OCI-LY7 (cell line): ENCODE data around the gene MRRF.

ENCODE experiments used
- EZH2phosphoT487 ChIP-seq: fragments of 200-600 bp; sonication (generic); IDR thresholded peaks from 2 replicates; pipeline ENCODE4 v1.6.1; 2018; ENCODE audit warnings: low read depth, borderline replicate concordance, mild to moderate bottlenecking, mixed run types, antibody characterized with exemption, low read length, moderate library complexity, mixed read lengths
- TF ChIP-seq, protein P1 (sequence below): fragments of 200-600 bp; sonication (generic); conservative IDR thresholded peaks from 2 replicates; pipeline ENCODE4 v1.5.1; 2014; ENCODE audit warnings: mild to moderate bottlenecking, antibody characterized with exemption, low read length, moderate library complexity, mixed read lengths

DNA sequence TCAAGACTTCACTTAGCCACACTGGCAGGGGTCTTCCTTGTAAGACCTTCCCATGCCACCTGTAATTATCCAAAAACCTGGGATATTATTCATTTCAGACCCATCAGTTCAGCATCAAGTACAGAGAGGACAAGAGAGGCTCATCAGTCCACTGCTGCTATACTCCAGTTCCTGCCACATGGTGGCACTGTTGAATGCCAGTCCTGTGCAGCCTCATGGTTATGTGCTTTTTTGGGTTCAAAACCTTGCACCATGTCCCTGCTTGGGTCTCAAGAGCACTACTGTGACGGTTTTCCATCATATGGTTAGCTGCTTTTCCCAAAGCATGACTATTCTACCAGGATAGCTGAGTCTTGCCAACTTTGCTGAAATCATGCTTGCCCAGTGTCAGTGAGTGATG is 114.7 kb downstream of the MRRF start:
- TF ChIP-seq, protein P1, sequence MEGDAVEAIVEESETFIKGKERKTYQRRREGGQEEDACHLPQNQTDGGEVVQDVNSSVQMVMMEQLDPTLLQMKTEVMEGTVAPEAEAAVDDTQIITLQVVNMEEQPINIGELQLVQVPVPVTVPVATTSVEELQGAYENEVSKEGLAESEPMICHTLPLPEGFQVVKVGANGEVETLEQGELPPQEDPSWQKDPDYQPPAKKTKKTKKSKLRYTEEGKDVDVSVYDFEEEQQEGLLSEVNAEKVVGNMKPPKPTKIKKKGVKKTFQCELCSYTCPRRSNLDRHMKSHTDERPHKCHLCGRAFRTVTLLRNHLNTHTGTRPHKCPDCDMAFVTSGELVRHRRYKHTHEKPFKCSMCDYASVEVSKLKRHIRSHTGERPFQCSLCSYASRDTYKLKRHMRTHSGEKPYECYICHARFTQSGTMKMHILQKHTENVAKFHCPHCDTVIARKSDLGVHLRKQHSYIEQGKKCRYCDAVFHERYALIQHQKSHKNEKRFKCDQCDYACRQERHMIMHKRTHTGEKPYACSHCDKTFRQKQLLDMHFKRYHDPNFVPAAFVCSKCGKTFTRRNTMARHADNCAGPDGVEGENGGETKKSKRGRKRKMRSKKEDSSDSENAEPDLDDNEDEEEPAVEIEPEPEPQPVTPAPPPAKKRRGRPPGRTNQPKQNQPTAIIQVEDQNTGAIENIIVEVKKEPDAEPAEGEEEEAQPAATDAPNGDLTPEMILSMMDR = peak; percentile 88
- TF ChIP-seq EZH2phosphoT487 = no peak
